Mammary epithelial cell (primary cell): ENCODE measurements around the gene SCN1B.

ENCODE experiments used
- EZH2 ChIP-seq: IDR thresholded peaks from 2 replicates; pipeline ENCODE4 v1.6.1; 2012; ENCODE audit warnings: low read length, inconsistent platforms, borderline replicate concordance
- TF ChIP-seq, protein P1 (sequence below), 2 donors: IDR thresholded peaks in 1 of 2; conservative IDR thresholded peaks in 1 of 2; 2 replicates each; pipeline ENCODE4 v1.5.1; 2011 to 2012; ENCODE audit warnings: inconsistent platforms in 2 of 2, low read length in 2 of 2, mild to moderate bottlenecking in 2 of 2, control low read depth in 1 of 2, low read depth in 1 of 2; ENCODE audit not compliant: insufficient read depth in 1 of 2; ENCODE audit errors: extremely low read depth in 1 of 2

DNA sequence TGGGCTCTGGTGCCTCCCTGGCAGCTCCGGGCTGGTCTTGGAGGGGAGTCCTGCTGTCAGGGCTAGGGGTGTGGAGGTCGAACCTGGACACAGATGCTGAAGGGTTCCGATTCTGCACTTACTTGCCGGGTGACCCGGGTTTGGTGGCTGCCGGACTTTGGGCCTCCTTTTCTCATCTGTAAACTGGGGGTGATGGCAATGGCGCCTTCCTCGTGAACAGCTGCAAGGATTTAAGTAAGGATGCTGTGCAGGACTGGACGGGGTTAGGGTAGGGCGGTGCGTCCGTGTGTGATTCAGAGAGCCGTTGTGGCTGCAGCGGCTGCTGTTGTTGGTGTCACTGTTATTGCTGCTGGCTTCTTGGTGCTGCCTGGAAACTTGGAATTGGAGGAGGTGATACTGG, 13.6 kb downstream of the SCN1B start:
- TF ChIP-seq, protein P1, sequence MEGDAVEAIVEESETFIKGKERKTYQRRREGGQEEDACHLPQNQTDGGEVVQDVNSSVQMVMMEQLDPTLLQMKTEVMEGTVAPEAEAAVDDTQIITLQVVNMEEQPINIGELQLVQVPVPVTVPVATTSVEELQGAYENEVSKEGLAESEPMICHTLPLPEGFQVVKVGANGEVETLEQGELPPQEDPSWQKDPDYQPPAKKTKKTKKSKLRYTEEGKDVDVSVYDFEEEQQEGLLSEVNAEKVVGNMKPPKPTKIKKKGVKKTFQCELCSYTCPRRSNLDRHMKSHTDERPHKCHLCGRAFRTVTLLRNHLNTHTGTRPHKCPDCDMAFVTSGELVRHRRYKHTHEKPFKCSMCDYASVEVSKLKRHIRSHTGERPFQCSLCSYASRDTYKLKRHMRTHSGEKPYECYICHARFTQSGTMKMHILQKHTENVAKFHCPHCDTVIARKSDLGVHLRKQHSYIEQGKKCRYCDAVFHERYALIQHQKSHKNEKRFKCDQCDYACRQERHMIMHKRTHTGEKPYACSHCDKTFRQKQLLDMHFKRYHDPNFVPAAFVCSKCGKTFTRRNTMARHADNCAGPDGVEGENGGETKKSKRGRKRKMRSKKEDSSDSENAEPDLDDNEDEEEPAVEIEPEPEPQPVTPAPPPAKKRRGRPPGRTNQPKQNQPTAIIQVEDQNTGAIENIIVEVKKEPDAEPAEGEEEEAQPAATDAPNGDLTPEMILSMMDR (conservative IDR thresholded peaks at IDR 0.05 in 1 of 2, IDR thresholded peaks at IDR 0.05 in 1 of 2; ENCODE audit: extremely low read depth in 1 of 2, insufficient read depth in 1 of 2, low read depth in 1 of 2, low read length in 2 of 2) = no peak
- TF ChIP-seq EZH2 = no peak
